ENCODE results near the gene PREP. TPM values are rescaled to one million over a fixed set of nuclear protein-coding genes. Genes with fewer than 3 reads are reported as not detected.
"Not testable (repeated sequence)": the region's sequence is repeated elsewhere in the genome, so short reads cannot be mapped to it uniquely, and the experiment has no call there.

PREP gene
- total RNA-seq, 1 donor from 2014 or later = 22.1 TPM

GRCh38 chr6:105345506-105345905 is 57.4 kb downstream of the PREP start:
- DNase-seq (ENCODE audit: low spot score) = no peak

GRCh38 chr6:105344881-105345370 is 58.0 kb downstream of the PREP start:
- DNase-seq (ENCODE audit: low spot score) = no peak

- DNase-seq (ENCODE audit: low spot score) = not testable (repeated sequence)
These were observed 64.4 kb downstream of the PREP start for GRCh38 chr6:105338350-105338983.

- no peak for DNase-seq (ENCODE audit: low spot score)
These were observed 65.9 kb downstream of the PREP start for GRCh38 chr6:105336986-105337385.

- no peak for DNase-seq (ENCODE audit: low spot score)
These were observed 70.3 kb downstream of the PREP start for GRCh38 chr6:105332576-105332975.

GRCh38 chr6:105331927-105332326 is 71.0 kb downstream of the PREP start:
- DNase-seq (ENCODE audit: low spot score) = no peak

- DNase-seq (ENCODE audit: low spot score) = no peak
These were observed 72.0 kb downstream of the PREP start for GRCh38 chr6:105330913-105331312.

GRCh38 chr6:105330364-105330763 is 72.5 kb downstream of the PREP start:
- no peak for DNase-seq (ENCODE audit: low spot score)

- no peak for DNase-seq (ENCODE audit: low spot score)
These were observed 75.8 kb downstream of the PREP start for GRCh38 chr6:105326833-105327770.

- DNase-seq (ENCODE audit: low spot score) = no peak
These were observed 76.7 kb downstream of the PREP start for GRCh38 chr6:105326216-105326615.

GRCh38 chr6:105324386-105324950 is 78.4 kb downstream of the PREP start:
- no peak for DNase-seq (ENCODE audit: low spot score)

- DNase-seq (ENCODE audit: low spot score) = no peak
These were observed 80.2 kb downstream of the PREP start for GRCh38 chr6:105322499-105323225.

- DNase-seq (ENCODE audit: low spot score) = no peak
These were observed 81.2 kb downstream of the PREP start for GRCh38 chr6:105321728-105322127.

- no peak for DNase-seq (ENCODE audit: low spot score)
These were observed 81.7 kb downstream of the PREP start for GRCh38 chr6:105321207-105321606.

- DNase-seq (ENCODE audit: low spot score) = no peak
These were observed 82.1 kb downstream of the PREP start for GRCh38 chr6:105320765-105321164.

GRCh38 chr6:105320271-105320670 is 82.6 kb downstream of the PREP start:
- no peak for DNase-seq (ENCODE audit: low spot score)

- no peak for DNase-seq (ENCODE audit: low spot score)
These were observed 83.6 kb downstream of the PREP start for GRCh38 chr6:105319331-105319730.

GRCh38 chr6:105318660-105319059 is 84.2 kb downstream of the PREP start:
- DNase-seq (ENCODE audit: low spot score) = no peak

GRCh38 chr6:105317607-105318533 is 85.0 kb downstream of the PREP start:
- no peak for DNase-seq (ENCODE audit: low spot score)

GRCh38 chr6:105313211-105313610 is 89.7 kb downstream of the PREP start:
- no peak for DNase-seq (ENCODE audit: low spot score)

GRCh38 chr6:105310947-105311346 is 91.9 kb downstream of the PREP start:
- no peak for DNase-seq (ENCODE audit: low spot score)

All from mucosa of gallbladder (tissue), 1 donor.